PFSK-1 (cell line): ENCODE measurements around the gene MYBPH. TPM values are rescaled to one million over a fixed set of nuclear protein-coding genes. Genes with fewer than 3 reads are reported as not detected.

Experiments used
- FOXP2 ChIP-seq: optimal IDR thresholded peaks from 2 replicates; pipeline ENCODE3; 2011; ENCODE audit warnings: borderline replicate concordance, control low read depth, inconsistent platforms; ENCODE audit not compliant: insufficient read depth; ENCODE audit errors: extremely low read length, extremely low read depth
- POLR2AphosphoS5 ChIP-seq: IDR thresholded peaks from 2 replicates; pipeline ENCODE4 v1.6.1; 2012; ENCODE audit warnings: low read depth, mild to moderate bottlenecking, control low read depth, low read length, moderate library complexity
- REST ChIP-seq, 2 experiments: IDR thresholded peaks; 2 replicates each; pipeline versions ENCODE4 v1.6.1 to v1.8.0; 2011 to 2012; ENCODE audit warnings: low read depth in 2 of 2, low read length in 2 of 2, control low read depth in 1 of 2, inconsistent platforms in 1 of 2, mild to moderate bottlenecking in 1 of 2, moderate library complexity in 1 of 2; ENCODE audit not compliant: insufficient read depth in 1 of 2
- SIN3A ChIP-seq: IDR thresholded peaks from 2 replicates; pipeline ENCODE4 v1.6.1; 2012; ENCODE audit warnings: mild to moderate bottlenecking, low read length, moderate library complexity, borderline replicate concordance; ENCODE audit not compliant: insufficient read depth
- TAF1 ChIP-seq: IDR thresholded peaks from 2 replicates; pipeline ENCODE4 v1.6.1; 2012; ENCODE audit warnings: low read length, control low read depth, borderline replicate concordance; ENCODE audit not compliant: insufficient read depth
- polyA plus RNA-seq: library from polyadenylated mRNA; unstranded; fragments of >200 nt; gene quantifications from one replicate; pipeline ENCODE4 v1.2.1, GENCODE V29; 2012; ENCODE audit warnings: low read depth, missing spikeins; ENCODE audit not compliant: insufficient read length

MYBPH gene, protein sequence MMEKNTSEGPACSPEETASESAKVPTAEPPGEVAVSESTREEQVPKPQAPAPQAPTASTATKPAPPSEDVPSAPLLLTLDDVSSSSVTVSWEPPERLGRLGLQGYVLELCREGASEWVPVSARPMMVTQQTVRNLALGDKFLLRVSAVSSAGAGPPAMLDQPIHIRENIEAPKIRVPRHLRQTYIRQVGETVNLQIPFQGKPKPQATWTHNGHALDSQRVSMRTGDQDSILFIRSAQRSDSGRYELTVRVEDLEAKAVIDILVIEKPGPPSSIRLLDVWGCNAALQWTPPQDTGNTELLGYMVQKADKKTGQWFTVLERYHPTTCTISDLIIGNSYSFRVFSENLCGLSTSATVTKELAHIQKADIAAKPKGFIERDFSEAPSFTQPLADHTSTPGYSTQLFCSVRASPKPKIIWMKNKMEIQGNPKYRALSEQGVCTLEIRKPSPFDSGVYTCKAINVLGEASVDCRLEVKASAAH
- polyA plus RNA-seq: not detected

- TF ChIP-seq POLR2AphosphoS5: no peak
- TF ChIP-seq SIN3A: no peak
- TF ChIP-seq TAF1: no peak
- no peak for TF ChIP-seq REST (IDR thresholded peaks at IDR 0.05; ENCODE audit: insufficient read depth in 1 of 2, low read depth in 2 of 2, low read length in 2 of 2)
- TF ChIP-seq FOXP2: no peak
These were observed at the start of gene MYBPH for GRCh38 chr1:203175237-203175826. Gene MYBPH, minus strand, starts transcription at chr1:203175826. Its CDS starts 71 bp downstream, at chr1:203175755.

- TF ChIP-seq FOXP2 (no peak), REST (IDR thresholded peaks at IDR 0.05; ENCODE audit: insufficient read depth in 1 of 2, low read depth in 2 of 2, low read length in 2 of 2) (no peak)
These were observed 49.4 kb upstream of the MYBPH start for GRCh38 chr1:203225071-203225470.

- TF ChIP-seq TAF1 (no peak), POLR2AphosphoS5 (no peak), SIN3A (no peak), FOXP2 (no peak), REST (IDR thresholded peaks at IDR 0.05; ENCODE audit: insufficient read depth in 1 of 2, low read depth in 2 of 2, low read length in 2 of 2) (no peak)
These were observed 47.6 kb upstream of the MYBPH start for GRCh38 chr1:203223012-203223775.

GRCh38 chr1:203219934-203220333 is 44.3 kb upstream of the MYBPH start:
- TF ChIP-seq POLR2AphosphoS5 (no peak), FOXP2 (no peak), REST (IDR thresholded peaks at IDR 0.05; ENCODE audit: insufficient read depth in 1 of 2, low read depth in 2 of 2, low read length in 2 of 2) (peak; percentile 84 to 96), SIN3A (no peak)
